Stimulated activated CD4-positive, alpha-beta T cell treated with anti-CD3 and anti-CD28 coated beads, TNF-alpha, amount 100 ng/mL, for 24 hours (primary cell): ENCODE results near the gene FAM117A.

Experiments
- DNase-seq, 3 experiments: peaks; one replicate each; pipeline ENCODE4 v3.0.0-alpha.2; 2020; ENCODE audit warnings: low read depth in 3 of 3

FAM117A gene

GRCh38 chr17:49707608-49708514, 56.1 kb downstream of the FAM117A start, which contains the start of gene SLC35B1:
Gene SLC35B1 (minus strand): TSS chr17:49707964. CDS start chr17:49707833, 131 bp downstream.
- peak; percentile 96 to 99 (median 97) for DNase-seq

GRCh38 chr17:49707246-49707607, 56.7 kb downstream of the FAM117A start:
- no peak for DNase-seq

GRCh38 chr17:49705254-49705653, 58.7 kb downstream of the FAM117A start:
- no peak for DNase-seq

DNA sequence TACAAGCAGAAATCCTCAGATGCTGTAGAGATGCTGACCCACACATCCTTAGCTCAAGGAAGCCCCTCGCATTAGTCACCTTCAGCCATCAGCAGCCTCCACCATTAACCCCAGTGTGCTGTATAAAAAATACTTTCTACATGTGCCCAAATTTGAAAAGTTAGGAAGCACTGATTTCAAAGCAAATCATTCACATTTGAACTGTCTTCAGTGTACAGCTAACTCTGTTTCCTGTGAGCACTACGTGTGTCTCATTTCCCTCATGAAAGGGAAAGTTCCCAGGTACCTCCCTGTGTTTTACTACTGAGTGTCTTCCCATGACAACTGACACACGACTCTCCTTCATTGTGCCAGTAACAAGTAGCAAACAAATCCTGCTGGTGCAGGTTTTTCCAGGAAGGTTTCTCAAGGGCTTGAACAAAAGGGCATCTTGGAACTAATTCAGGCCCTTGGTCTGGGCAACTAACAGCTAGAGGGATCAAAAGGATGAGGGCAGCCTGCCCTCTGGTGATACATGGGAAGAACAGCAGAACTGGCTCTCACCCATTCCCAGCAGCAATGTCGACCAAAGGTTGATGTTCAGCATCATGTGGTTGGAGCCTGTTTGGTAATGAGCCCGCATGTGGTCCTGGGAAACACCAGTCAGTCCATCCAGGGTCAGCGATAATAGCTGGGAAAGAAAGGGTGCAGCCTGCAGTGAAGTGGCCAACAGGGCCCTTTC, 60.2 kb downstream of the FAM117A start:
- DNase-seq = no peak

GRCh38 chr17:49700960-49701359, 63.0 kb downstream of the FAM117A start:
- DNase-seq = no peak

DNA sequence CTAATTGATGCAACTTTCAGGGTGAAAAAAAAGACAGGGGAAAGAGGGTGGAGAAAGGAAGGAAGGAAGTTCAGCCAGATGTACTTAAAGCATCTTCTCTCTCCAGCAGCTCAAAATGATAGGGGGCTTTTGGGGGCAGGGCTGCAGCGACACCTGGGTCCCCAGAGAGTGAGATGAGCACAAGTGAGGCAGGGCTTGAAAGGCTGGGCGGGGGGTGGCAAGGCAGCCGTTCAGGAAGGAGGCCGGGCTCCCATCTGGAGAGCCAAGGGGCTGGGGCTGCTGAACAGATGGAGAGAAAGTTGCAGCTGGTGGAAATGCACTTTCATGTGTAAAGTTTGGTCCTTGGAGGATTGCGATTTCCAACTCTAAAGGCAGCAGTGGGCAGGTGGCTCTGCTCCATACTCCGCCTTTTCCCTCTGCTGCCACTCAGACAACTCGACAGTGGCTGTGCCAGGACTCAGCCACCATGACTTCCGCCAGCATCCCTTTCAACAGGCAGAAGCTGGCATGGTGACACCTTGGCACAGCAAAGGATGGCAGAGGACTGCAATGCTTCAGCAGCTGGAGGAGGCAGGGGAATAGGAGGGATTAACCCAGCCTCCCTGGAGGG, 63.9 kb downstream of the FAM117A start:
- no peak for DNase-seq

DNA sequence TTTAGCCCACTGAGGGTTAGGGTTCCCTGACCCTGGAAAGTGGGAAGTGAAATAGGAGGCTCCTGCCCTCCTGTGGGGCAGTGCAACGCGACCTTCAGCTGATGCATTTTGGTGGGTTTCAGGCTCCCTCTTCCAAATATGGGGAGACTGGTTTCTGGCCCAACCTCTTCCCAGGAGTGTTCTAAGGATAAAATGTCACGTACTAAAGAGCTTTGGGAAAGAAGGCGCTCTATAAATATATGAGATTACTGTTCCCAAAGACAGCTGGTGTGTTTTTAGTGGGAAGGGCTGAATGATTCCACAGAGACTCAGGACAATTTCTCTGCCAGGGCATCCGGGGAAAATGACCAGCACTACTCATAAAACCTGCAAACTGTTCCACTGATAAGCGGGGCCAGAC, 65.9 kb downstream of the FAM117A start:
- DNase-seq = no peak

- DNase-seq = peak; percentile 39 to 71 (median 67)
Observed at GRCh38 chr17:49696233-49696761, 67.6 kb downstream of the FAM117A start.

DNA sequence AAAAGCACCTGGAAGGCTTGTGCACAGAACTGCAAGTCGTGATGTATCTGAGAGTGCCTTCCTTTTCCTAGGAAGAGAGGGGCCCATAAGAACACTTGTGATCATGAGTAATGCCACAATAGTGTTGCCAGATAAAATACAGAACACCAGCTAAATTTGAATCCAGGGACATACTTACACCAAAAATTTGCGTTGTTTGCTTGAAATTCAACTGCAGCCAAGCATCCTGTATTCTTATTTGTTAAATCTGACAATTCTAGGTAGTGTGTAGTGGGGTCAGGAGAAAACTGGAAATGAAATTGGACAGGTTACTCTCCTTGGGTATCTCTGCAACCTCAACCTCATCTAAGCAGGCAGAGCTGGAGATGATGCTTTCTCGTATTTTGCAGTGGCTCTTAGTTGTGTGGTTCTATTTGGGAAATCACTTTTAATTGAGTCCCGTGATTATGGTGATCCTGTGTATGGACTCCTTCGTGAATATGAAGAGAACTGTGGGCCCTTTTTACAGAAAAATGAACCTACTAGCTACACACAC, 68.2 kb downstream of the FAM117A start:
- DNase-seq = no peak

- peak; percentile 46 to 72 (median 54) for DNase-seq
Observed at GRCh38 chr17:49694847-49695697, 68.9 kb downstream of the FAM117A start.

- DNase-seq = no peak
Observed at GRCh38 chr17:49692751-49693150, 71.2 kb downstream of the FAM117A start.

DNA sequence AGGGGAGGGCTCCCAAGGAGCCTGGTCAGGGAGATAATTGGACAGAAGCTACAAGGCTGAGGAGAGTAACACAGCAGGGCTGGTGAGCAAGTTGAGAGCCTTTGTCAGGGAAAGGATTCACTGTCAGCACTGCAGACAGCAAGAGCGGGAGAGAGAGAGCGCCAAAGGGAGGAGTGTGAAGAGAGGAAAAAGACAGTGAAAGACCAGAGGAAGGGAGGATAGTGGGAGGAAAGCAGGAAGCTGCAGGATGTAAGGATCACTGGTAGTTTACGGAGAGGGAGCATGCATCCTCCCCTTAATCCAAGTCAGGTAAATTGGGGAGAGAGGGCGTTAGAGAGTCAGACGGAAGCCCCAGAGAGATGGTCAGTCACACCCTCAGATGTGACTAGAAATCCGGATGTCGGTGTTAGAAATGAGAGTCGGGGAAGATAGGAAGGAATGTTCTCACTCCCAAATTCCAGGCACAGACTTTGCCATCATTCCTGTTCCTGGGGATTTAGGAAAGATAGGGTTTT, 72.2 kb downstream of the FAM117A start:
- DNase-seq = no peak

GRCh38 chr17:49691086-49691676, 72.8 kb downstream of the FAM117A start:
- no peak for DNase-seq

DNA sequence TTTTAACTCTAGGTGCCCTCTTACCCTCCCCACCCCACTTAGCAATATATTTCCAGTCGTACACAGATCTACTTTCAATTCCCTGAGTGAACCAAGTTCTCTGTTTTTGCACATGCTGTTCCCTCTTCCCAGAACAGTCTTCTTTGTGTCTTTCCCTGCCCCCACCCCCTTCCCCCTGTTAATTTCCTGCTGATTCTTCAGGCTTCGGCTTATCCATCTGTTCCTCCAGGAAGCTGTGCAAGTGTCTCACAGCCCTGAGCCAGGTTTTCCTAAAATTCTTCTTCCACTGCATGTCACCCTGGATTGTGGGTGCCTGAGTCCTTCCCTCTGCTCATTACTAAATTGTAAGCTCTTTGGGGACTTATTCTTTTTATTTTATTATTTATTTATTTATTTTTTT, 73.7 kb downstream of the FAM117A start:
- no peak for DNase-seq

- DNase-seq = no peak
Observed at GRCh38 chr17:49688848-49689247, 75.1 kb downstream of the FAM117A start.

GRCh38 chr17:49687878-49688491, 75.9 kb downstream of the FAM117A start:
- no peak for DNase-seq

DNA sequence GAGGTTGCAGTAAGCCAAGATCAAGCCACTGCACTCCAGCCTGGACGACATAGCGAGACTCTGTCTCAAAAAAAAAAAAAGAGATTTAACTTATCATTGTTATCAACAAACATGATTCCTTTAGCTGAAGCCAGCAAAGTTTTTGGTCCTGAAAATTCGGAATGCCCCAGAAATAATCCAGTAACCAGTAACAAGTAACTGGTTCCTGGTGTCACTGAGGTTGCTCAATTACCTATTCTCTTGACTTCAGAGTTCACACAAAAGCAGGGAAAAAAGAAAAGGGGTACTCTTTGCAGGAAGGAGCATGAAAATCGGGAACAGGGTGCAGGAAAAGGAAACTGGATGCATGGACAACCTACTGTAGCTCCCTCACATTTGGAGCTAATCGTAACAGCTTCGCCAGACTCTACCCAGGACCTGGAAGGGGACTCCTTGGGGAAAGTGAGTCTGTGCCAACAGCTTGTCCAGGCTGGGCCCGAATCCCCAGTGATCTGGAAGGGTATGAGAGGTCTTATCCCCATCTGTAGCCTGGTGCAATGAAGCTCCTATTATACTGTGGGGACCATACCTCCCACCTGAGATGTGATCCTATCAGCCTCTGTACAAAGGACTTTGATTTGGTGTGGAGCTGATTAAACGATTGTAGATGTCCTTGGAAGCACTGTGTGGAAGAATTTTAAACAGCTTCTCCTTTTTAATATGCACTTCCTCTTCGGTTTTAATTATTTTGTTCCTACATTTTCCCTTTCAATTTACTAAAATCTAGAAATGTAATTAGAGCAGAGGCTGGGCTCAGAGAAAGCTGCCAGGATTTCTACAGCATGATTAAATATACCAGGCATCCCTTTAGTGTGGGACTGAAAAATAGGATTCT, 82.6 kb downstream of the FAM117A start:
- no peak for DNase-seq

- no peak for DNase-seq
Observed at GRCh38 chr17:49680314-49680713, 83.6 kb downstream of the FAM117A start.
